ENCODE data around the gene PLCH1. TPM values are rescaled to one million over a fixed set of nuclear protein-coding genes. Genes with fewer than 3 reads are reported as not detected.

PLCH1 gene
- total and polyA plus RNA-seq, 2 of the 8 experiments (the other 6 are each of a cell fraction or from before 2014, with no cell fraction given): 5.8 to 17.2 TPM

- TF ChIP-seq RFX5 (IDR thresholded peaks at IDR 0.05; ENCODE audit: borderline replicate concordance, low read depth, low read length) (no peak), KDM4A (IDR thresholded peaks at IDR 0.05; ENCODE audit: low read depth, low read length, severe bottlenecking) (no peak), GTF2F1 (IDR thresholded peaks at IDR 0.05; ENCODE audit: borderline replicate concordance, low read depth, low read length) (no peak), ATF2 (IDR thresholded peaks at IDR 0.05; ENCODE audit: low read length) (no peak)
Measured at GRCh38 chr3:155683344-155683720, 61.5 kb downstream of the PLCH1 start (continued).

Data from H1 (cell line).